BLaER1 treated with 17β-estradiol and CSF1 and Interleukin-3, amounts not matched to agents 10 nM and 100 nM (cell line): Measurements from ENCODE around the gene BCAT1.
"Not testable (repeated sequence)": the region's sequence is repeated elsewhere in the genome, so short reads cannot be mapped to it uniquely, and the experiment has no call there.

ENCODE experiments used
- H3K27ac ChIP-seq, 11 experiments: shearing (Covaris generic); formaldehyde crosslinking; 2 replicates each; pipeline ENCODE4 v1.8.1; 2022
- H3K27me3 ChIP-seq, 11 experiments: shearing (Covaris generic); formaldehyde crosslinking; 2 replicates each; pipeline ENCODE4 v1.8.1; 2022
- H3K36me3 ChIP-seq, 11 experiments: shearing (Covaris generic); formaldehyde crosslinking; 2 replicates each; pipeline ENCODE4 v1.8.1; 2022
- H3K4me1 ChIP-seq, 10 experiments: shearing (Covaris generic); formaldehyde crosslinking; 2 replicates each; pipeline ENCODE4 v1.8.1; 2022
- H3K4me2 ChIP-seq, 11 experiments: shearing (Covaris generic); formaldehyde crosslinking; 2 replicates each; pipeline ENCODE4 v1.8.1; 2022
- H3K4me3 ChIP-seq, 10 experiments: shearing (Covaris generic); formaldehyde crosslinking; 2 replicates each; pipeline ENCODE4 v1.8.1; 2022
- H3K9ac ChIP-seq, 11 experiments: shearing (Covaris generic); formaldehyde crosslinking; 2 replicates each; pipeline ENCODE4 v1.8.1; 2022
- H3K9me3 ChIP-seq, 11 experiments: shearing (Covaris generic); formaldehyde crosslinking; replicated peaks in 1 of 11; 2 replicates each; pipeline ENCODE4 v1.8.1; 2022
- H4K20me1 ChIP-seq, 11 experiments: shearing (Covaris generic); formaldehyde crosslinking; 2 replicates each; pipeline ENCODE4 v1.8.1; 2022
- Cebpa-rat ChIP-seq, 11 experiments: shearing (Covaris generic); IDR thresholded peaks; 2 replicates each; pipeline ENCODE4 v1.8.1; 2022

The BCAT1 gene

GRCh38 chr12:24972078-24972477 lies 23.2 kb upstream of the BCAT1 start:
- peak overlapping the region in 2 of 11 experiments; percentile 17 to 32; a peak in 1 of 22 replicates for H3K4me2 ChIP-seq
- H3K36me3 ChIP-seq: peaks cover 0 to 12% (median 4%) of the 10 kb centered on the region in 11 experiments; a peak in 4 of 22 replicates
- no peak for TF ChIP-seq Cebpa-rat (IDR thresholded peaks at IDR 0.05)
- H3K9me3 ChIP-seq: peaks cover 15 to 39% (median 25%) of the 10 kb centered on the region in 11 experiments
- H3K27ac ChIP-seq: no peak overlapping the region
- no peak overlapping the region for H3K9ac ChIP-seq
- no peaks in the 10 kb centered on the region for H4K20me1 ChIP-seq
- H3K4me1 ChIP-seq: peaks cover 12 to 37% (median 27%) of the 10 kb centered on the region in 10 experiments
- no peak overlapping the region for H3K4me3 ChIP-seq
- no peaks in the 10 kb centered on the region for H3K27me3 ChIP-seq

GRCh38 chr12:24970177-24970576 lies 21.3 kb upstream of the BCAT1 start:
- Histone ChIP-seq H3K9ac (no peak overlapping the region), H3K36me3 (peaks cover 0 to 12% (median 4%) of the 10 kb centered on the region in 11 experiments; a peak in 4 of 22 replicates), H3K27me3 (no peaks in the 10 kb centered on the region), H3K9me3 (peaks cover 15 to 39% (median 25%) of the 10 kb centered on the region in 11 experiments), H4K20me1 (no peaks in the 10 kb centered on the region), H3K4me2 (no peak overlapping the region), H3K4me1 (peaks cover 6 to 34% (median 13%) of the 10 kb centered on the region in 10 experiments; a peak in 18 of 20 replicates), H3K4me3 (no peak overlapping the region), H3K27ac (no peak overlapping the region)
- TF ChIP-seq Cebpa-rat (IDR thresholded peaks at IDR 0.05): no peak

GRCh38 chr12:24966951-24967564 lies 18.2 kb upstream of the BCAT1 start:
- H3K9ac ChIP-seq: no peak overlapping the region
- peaks cover 8 to 36% (median 19%) of the 10 kb centered on the region in 11 experiments; a peak in 18 of 22 replicates for H3K9me3 ChIP-seq
- no peaks in the 10 kb centered on the region for H4K20me1 ChIP-seq
- H3K27me3 ChIP-seq: no peaks in the 10 kb centered on the region
- peaks cover 6 to 33% (median 12%) of the 10 kb centered on the region in 10 experiments; a peak in 18 of 20 replicates for H3K4me1 ChIP-seq
- H3K27ac ChIP-seq: no peak overlapping the region; a peak in 1 of 22 replicates
- peak overlapping the region in 4 of 11 experiments; percentile 15 to 54 (median 34); a peak in 7 of 22 replicates for H3K4me2 ChIP-seq
- H3K4me3 ChIP-seq: no peak overlapping the region
- TF ChIP-seq Cebpa-rat (IDR thresholded peaks at IDR 0.05): no peak
- H3K36me3 ChIP-seq: peaks cover 0 to 2% (median 0%) of the 10 kb centered on the region in 11 experiments; a peak in 1 of 22 replicates

- Histone ChIP-seq H3K9ac (no peak overlapping the region), H3K36me3 (no peaks in the 10 kb centered on the region), H3K4me1 (peaks cover 0 to 32% (median 6%) of the 10 kb centered on the region in 10 experiments; a peak in 9 of 20 replicates), H3K27ac (no peak overlapping the region), H3K9me3 (peaks cover 8 to 14% (median 10%) of the 10 kb centered on the region in 11 experiments; a peak in 16 of 22 replicates), H3K4me3 (no peak overlapping the region), H4K20me1 (no peaks in the 10 kb centered on the region), H3K4me2 (no peak overlapping the region), H3K27me3 (no peaks in the 10 kb centered on the region)
- TF ChIP-seq Cebpa-rat (IDR thresholded peaks at IDR 0.05): no peak
Measured at GRCh38 chr12:24964342-24964741, 15.4 kb upstream of the BCAT1 start.

- H3K9ac ChIP-seq: no peak overlapping the region
- no peaks in the 10 kb centered on the region for H3K27me3 ChIP-seq
- peak overlapping the region in 4 of 11 experiments; percentile 3 to 40 (median 16); a peak in 3 of 22 replicates for H3K4me2 ChIP-seq
- H3K4me1 ChIP-seq: peaks cover 0 to 14% (median 4%) of the 10 kb centered on the region in 10 experiments; a peak in 5 of 20 replicates
- no peak for TF ChIP-seq Cebpa-rat (IDR thresholded peaks at IDR 0.05)
- H3K9me3 ChIP-seq: peaks cover 8 to 14% (median 10%) of the 10 kb centered on the region in 11 experiments; a peak in 15 of 22 replicates
- no peak overlapping the region for H3K4me3 ChIP-seq
- no peak overlapping the region; a peak in 1 of 22 replicates for H3K27ac ChIP-seq
- H4K20me1 ChIP-seq: no peaks in the 10 kb centered on the region
- H3K36me3 ChIP-seq: no peaks in the 10 kb centered on the region
Measured at GRCh38 chr12:24960222-24960855, 11.4 kb upstream of the BCAT1 start.

- not testable (repeated sequence) for H3K36me3 ChIP-seq, H4K20me1 ChIP-seq, H3K4me3 ChIP-seq, H3K27me3 ChIP-seq, H3K9me3 ChIP-seq, H3K27ac ChIP-seq, H3K9ac ChIP-seq
- H3K4me1 ChIP-seq: peaks cover 9 to 30% (median 17%) of the 10 kb centered on the region in 10 experiments; a peak in 18 of 20 replicates
- peak overlapping the region in 3 of 11 experiments; percentile 2 to 32 (median 19); a peak in 2 of 22 replicates for H3K4me2 ChIP-seq
Measured at GRCh38 chr12:24956351-24956750, 7.5 kb upstream of the BCAT1 start.

- H3K4me3 ChIP-seq: no peak overlapping the region
- H3K36me3 ChIP-seq: no peaks in the 10 kb centered on the region
- TF ChIP-seq Cebpa-rat (IDR thresholded peaks at IDR 0.05): no peak
Measured at GRCh38 chr12:24955853-24956252, 7.0 kb upstream of the BCAT1 start.

GRCh38 chr12:24955389-24955788 lies 6.5 kb upstream of the BCAT1 start:
- no peak overlapping the region for H3K4me2 ChIP-seq
- no peak for TF ChIP-seq Cebpa-rat (IDR thresholded peaks at IDR 0.05)
- no peaks in the 10 kb centered on the region for H3K36me3 ChIP-seq
- H3K9me3 ChIP-seq: no peaks in the 10 kb centered on the region
- H3K27ac ChIP-seq: no peak overlapping the region
- no peaks in the 10 kb centered on the region for H3K27me3 ChIP-seq
- H3K9ac ChIP-seq: no peak overlapping the region
- no peak overlapping the region for H3K4me3 ChIP-seq
- peaks cover 18 to 35% (median 24%) of the 10 kb centered on the region in 10 experiments for H3K4me1 ChIP-seq
- no peaks in the 10 kb centered on the region for H4K20me1 ChIP-seq

More at GRCh38 chr12:24955853-24956252, 7.0 kb upstream of the BCAT1 start:
- Histone ChIP-seq H3K27me3 (no peaks in the 10 kb centered on the region), H3K9me3 (no peaks in the 10 kb centered on the region), H3K9ac (no peak overlapping the region), H3K27ac (no peak overlapping the region), H4K20me1 (no peaks in the 10 kb centered on the region), H3K4me2 (no peak overlapping the region), H3K4me1 (peaks cover 13 to 34% (median 22%) of the 10 kb centered on the region in 10 experiments; a peak in 18 of 20 replicates)

- Histone ChIP-seq H3K9me3 (no peaks in the 10 kb centered on the region), H3K4me2 (no peak overlapping the region), H3K9ac (no peak overlapping the region), H3K27me3 (no peaks in the 10 kb centered on the region), H3K4me3 (no peak overlapping the region), H4K20me1 (no peaks in the 10 kb centered on the region), H3K27ac (no peak overlapping the region), H3K36me3 (no peaks in the 10 kb centered on the region), H3K4me1 (peaks cover 29 to 45% (median 35%) of the 10 kb centered on the region in 10 experiments)
- TF ChIP-seq Cebpa-rat (IDR thresholded peaks at IDR 0.05): no peak
Measured at GRCh38 chr12:24954261-24954660, 5.4 kb upstream of the BCAT1 start.
